Activated T-cell treated with anti-CD3 and anti-CD28 coated beads, Interleukin-2, amount 50 U/mL, for 1 hour (primary cell): Measurements from ENCODE around the gene FNDC3A.
"Not testable (repeated sequence)": the region's sequence is repeated elsewhere in the genome, so short reads cannot be mapped to it uniquely, and the experiment has no call there.

Experiments used
- DNase-seq: peaks from one replicate; pipeline ENCODE4 v3.0.0-alpha.2; 2020

FNDC3A gene

DNA sequence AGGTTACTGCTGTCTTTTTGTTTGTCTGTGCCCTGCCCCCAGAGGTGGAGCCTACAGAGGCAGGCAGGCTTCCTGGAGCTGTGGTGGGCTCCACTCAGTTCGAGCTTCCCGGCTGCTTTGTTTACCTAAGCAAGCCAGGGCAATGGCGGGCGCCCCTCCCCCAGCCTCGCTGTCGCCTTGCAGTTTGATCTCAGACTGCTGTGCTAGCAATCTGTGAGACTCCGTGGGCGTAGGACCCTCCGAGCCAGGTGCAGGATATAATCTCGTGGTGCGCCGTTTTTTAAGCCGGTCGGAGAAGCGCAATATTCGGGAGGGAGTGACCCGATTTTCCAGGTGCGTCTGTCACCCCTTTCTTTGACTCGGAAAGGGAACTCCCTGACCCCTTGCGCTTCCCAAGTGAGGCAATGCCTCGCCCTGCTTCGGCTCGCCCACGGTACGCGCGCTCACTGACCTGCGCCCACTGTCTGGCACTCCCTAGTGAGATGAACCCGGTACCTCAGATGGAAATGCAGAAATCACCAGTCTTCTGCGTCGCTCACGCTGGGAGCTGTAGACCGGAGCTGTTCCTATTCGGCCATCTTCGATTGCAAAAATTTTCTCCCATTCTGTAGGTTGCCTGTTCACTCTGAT lies 182.4 kb downstream of the FNDC3A start:
- DNase-seq, result not testable (repeated sequence)

DNA sequence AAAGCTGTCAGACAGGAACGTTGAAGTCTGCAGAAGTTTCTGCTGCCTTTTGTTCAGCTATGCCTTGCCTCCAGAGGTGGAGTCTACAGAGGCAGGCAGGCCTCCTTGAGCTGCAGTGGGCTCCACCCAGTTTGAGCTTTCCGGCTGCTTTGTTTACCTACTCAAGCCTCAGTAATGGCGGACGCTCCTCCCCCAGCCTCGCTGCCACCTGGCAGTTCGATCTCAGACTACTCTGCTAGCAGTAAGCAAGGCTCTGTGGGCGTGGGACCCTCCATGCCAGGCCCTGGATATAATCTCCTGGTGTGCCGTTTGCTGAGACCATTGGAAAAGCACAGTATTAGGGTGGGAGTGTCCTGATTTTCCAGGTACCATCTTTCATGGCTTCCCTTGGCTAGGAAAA lies 187.4 kb downstream of the FNDC3A start:
- not testable (repeated sequence) for DNase-seq

GRCh38 chr13:49164712-49165111 lies 189.0 kb downstream of the FNDC3A start:
- DNase-seq, result no peak

- no peak for DNase-seq
These were observed 190.4 kb downstream of the FNDC3A start for GRCh38 chr13:49165798-49166752.

DNA sequence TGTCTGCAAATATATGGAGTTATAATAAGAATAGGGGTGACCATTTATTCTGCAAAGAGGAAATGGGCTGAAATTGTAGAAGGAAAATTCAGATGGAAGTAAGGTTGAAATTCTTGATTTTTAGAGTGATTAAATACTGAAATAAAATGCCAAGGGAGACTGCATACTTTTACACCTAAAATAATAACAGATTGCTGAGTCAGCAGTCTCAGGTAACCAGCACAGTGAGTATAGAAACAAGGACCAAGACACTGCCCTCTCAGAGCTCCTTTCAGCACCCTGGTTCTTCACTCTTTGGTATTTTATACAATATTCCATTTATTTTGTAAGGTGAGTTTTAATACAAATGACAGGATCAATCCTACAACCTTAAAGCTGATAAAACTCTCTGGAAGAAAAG lies 195.6 kb downstream of the FNDC3A start:
- no peak for DNase-seq

DNA sequence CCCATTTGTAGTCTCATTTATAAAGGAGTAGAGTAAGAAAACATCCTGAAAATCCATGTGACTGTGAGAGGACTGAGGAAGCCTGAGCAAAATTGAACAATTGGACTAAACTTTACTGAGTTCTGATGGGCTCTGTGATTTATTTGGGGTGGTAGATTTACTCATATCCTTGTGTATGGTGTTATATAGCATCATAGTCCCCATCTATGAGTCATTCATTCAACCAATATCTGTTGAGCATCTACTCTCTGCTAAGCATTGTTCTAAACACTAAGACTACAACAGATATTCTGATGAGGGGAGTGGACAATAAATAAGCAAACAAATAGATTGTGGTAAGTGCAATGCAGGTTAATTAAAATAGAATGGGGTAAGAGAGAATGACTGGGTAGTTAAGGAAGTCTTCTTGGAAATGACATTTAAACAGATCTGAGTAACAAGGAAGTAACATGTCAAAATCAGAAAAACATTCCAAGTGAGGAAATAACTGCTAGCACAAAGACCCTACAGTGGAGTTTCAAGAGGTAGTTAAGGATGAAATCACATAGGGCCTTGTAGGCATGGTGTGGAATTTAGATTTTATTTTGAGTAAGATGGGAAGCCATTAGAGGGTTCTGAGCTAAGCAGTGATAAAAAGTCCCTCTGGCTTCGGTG lies 208.1 kb downstream of the FNDC3A start:
- DNase-seq, result no peak

DNA sequence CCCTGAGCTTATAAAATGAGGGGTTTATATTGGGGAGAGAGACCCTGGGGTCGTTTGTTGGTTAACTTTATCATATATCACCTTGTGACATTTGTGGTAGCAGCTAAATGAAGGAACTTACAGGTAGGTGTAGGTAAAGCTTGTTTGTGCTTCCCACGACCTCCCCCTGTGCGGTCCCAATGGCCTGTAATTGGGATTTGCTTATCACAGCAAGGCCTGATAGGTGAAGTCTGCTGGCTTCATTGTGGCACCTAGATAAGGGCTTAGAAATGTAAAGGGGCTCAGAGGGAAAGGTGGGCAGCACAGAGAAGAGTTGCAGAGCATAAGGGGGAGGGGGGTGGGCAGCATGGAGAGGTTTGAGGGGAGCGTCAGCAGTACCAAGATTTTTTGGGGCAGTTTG lies 208.9 kb downstream of the FNDC3A start:
- DNase-seq, result no peak

DNA sequence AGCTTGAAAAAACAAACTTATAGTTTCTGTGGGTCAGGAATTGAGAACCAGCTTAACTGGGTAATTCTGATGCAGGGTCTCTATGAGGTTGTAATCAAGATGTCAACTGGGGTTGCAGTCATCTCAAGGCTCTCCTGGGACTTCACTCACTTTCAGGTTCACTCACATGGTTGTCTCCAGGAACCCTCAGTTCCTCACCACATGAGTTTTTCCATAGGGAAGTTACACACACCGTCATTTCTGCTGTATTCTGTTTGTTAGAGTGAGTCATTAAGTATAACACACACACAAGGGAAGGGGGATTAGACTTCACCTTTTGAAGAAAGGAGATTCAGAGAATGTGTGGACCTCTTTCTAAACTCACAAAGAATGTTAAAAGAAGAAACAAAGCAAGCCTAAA lies 209.6 kb downstream of the FNDC3A start:
- DNase-seq, result no peak

DNA sequence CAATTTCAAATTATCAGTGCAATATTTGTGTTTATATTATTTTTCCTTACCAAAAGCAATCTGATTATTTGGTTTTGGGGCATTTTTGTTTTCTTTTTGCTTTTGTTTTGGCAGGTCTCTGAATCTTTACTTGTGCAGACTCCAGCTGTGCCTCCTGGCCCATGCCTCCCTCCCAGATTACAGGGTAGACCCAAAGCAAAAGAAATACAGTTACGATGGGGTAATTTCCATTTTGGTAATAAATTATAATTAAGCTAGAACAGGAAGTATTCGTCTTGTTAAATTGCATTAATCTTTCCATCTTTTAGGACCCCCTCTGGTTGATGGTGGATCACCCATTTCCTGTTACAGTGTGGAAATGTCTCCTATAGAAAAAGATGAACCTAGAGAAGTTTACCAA lies 215.2 kb downstream of the FNDC3A start:
- no peak for DNase-seq

DNA sequence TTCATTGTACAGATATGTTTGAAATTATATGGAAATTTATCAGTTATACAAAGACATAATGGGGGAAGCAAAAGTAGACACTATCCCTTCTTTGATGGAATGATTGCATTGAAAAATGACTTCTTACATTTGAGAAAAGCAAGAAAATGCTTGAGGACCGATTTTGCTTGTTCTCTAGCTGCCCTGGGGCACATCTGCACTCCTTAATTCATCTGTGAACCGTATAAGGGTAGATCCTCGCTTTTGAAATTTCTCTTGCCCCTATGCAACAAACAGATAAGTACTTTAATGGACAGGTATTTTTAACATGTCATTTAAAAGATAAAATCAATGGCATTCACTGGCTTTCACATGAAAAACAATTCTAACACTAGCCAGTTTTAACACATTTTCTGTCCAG lies 230.9 kb downstream of the FNDC3A start:
- no peak for DNase-seq

GRCh38 chr13:49208619-49209018 lies 232.9 kb downstream of the FNDC3A start:
- DNase-seq, result no peak

DNA sequence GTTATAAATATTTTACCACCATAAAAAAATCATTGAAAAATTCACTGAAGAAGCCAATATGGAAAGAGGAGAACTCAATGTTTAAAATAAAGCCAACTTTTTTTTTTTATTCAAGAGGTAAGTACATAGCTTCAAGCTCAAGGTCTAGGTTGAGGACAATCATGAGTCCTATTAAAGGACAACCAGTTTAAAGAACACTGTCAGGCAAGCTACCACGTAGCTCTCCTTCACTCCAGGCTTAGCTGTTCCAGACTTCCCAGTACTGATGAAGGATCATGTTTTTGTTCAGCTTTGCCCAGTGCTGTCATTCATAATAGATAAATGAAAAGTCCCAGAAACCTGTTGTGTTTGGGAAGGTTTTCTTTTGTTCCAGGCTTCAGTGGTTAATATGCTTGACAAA lies 234.4 kb downstream of the FNDC3A start:
- DNase-seq, result no peak

DNA sequence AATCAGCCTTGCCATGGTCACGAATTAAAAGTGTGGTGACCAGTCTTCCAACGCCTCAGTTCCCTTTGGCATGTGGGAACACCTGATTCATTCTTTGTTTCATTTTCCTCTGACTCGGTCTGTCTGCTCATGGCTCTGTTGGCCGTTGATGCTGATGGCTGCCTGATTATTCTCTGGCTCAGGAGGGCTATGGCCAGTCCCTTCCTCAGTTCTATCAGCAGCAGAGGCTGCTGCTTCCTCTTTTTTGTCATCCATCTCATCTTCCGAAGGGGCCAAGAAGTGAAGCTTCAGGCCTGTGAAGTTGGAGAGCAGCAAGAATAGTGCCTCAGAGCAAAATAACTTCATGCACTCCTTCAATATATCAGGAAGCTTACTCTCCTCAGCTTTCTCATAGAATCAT lies 235.0 kb downstream of the FNDC3A start:
- DNase-seq, result no peak

DNA sequence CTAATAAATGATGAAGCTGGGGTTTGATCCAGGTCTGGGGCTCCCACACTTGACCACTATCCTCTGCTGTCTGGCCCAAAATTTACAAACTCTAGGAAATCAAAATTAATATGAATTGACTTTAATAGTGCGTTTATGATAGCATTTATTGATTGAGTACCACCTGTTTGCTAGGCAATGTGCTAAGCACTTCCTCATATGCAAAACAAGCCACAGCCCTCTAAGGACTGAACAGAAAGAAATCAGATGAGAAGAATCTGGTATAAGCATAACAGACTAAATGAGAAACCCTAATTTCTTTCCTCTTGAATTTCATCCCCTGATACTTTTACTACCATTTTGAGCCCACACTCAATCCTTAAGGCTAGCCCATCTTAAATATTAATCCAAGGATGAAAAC lies 237.8 kb downstream of the FNDC3A start:
- DNase-seq, result no peak

DNA sequence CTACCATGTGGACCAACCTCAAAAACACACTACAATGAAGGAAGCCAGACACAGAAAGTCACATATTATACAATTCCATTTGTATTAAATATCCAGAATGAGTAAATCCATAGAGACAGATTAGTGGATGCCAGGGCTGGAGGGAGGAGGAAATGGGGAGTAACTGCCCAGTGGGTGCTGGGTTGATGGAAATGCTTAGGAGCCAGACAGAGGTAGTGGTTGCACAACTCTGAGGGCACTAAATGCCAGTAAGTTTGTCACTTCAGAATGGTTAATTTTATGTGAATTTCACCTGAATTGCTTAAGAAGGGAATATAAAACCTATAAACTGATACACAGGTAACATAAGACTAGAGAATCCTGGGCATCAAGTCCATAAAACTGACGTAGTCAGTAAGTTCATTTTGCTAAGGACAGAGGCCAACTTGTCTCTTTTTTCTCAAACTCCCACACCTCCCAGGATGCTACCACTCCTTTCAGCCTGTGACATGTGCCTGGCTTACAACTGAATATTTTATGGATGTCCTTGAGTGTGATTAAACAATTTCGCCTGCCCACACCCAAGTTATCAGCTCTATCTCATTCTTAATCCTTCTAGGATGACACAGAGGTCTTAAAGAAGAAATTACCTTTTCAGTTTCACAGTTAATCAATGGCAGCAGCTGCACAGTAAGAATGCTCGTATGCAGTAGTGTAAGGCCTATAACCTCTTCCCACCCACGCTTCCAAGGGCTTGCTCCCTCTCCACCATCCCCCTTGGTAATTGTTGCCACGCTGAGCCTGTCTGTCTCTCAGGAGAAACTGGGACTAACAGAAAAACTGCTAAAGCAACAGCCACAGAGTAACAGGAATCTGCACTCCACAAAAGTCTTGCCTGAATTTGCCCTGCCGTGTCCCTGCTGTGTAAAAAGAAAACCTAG lies 238.5 kb downstream of the FNDC3A start:
- no peak for DNase-seq

GRCh38 chr13:49214917-49215376 lies 239.2 kb downstream of the FNDC3A start:
- DNase-seq, result peak; percentile 32

DNA sequence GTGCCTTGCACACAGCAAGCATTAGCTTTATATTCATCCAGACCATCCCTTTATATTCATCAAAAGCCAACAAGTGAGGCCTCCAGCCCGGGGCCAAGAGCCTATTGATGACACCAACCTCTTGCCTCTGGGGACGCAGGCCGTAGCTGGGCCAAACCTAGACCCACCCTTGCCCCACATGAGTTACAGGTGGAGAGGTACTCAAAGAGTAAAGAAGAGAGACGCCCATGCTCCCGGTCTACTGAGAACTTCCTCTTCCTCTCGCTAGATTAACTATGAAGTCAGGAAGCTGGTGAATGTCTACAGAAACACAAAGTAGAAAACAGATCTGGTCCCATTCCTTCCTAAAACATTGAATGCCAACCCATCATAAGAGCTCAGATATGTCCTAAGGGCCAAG lies 240.6 kb downstream of the FNDC3A start:
- no peak for DNase-seq

- no peak for DNase-seq
These were observed 242.3 kb downstream of the FNDC3A start for GRCh38 chr13:49217962-49218492.

GRCh38 chr13:49218493-49219051 lies 242.9 kb downstream of the FNDC3A start:
- DNase-seq, result no peak

DNA sequence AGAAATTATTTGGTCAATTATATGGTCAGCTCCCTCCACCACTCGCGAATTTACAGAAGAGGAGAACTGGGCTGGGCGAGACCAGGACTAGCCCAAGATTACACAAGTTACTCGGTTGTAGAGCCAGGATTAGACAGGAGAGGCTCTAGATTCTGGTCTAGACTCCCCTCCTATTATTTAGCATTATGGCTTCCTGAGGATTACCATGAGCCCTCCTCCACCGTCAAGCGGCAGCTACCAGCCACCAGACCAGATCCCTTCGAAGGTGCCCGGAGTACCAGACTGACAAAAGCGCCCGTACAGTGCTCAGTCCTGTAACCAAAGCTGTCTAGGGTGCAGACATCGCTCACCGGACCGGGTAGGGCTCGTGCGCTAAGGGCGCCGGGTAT lies 243.9 kb downstream of the FNDC3A start:
- DNase-seq, result no peak

- DNase-seq, result peak; percentile 59
These were observed 244.5 kb downstream of the FNDC3A start, which contains the start of gene MLNR for GRCh38 chr13:49220036-49220855. TSS of gene MLNR (plus strand) at chr13:49220338. CDS start at chr13:49220338, 0 bp downstream.
